Measurements from ENCODE around the gene VAMP2. TPM values are rescaled to one million over a fixed set of nuclear protein-coding genes. Genes with fewer than 3 reads are reported as not detected.
A peak's percentile ranks its signal among the peaks of the same experiment; 100 is the strongest.

Gene VAMP2
- total and polyA plus RNA-seq, 9 of the 15 experiments (the other 6 are each of a cell fraction or from before 2014, with no cell fraction given) = 2.3 to 31.8 (median 6.0) TPM

DNA sequence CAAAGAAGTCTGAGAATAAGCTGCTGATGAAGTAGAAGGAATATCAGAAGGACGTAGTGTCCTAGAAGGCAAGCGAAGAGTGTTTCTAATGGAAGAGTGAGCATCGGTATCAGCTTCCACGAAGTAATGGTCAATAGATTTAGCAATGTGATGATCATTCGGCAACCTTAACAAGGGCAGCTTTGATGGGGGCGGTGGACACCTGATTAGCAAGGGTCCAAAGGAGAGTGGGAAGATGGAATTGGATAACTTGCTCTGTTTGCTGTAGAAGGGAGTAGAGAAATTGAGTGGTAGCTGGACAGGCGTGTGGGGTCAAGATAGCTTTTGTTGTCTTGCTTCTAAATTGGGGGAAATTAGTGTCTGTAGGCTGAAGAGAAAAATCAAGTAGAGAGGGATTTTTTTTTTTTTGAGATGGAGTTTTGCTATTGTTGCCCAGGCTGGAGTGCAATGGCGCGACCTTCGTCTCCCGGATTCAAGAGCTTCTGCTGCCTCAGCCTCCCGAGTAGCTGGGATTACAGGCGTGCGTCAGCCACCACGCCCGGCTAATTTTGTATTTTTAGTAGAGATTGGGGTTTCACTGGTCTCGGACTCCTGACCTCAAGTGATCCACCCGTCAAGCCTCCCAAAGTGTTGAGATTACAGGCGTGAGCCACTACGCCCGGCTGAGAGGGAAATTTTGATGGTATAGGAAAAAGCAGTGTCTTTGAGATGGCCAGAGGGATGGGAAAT lies 24.9 kb downstream of the VAMP2 start:
- Histone ChIP-seq H4K20me1 (replicated peaks; ENCODE audit: control insufficient read depth, insufficient read depth, low read length) (0 out of 2 replicates have a peak, but pooled peaks cover 2% of the 10 kb centered on the region), H3K9ac (ENCODE audit: insufficient read depth in 1 of 2, low read depth in 2 of 2, low read length in 2 of 2) (peak overlapping the region; percentile 86 to 87; a peak in 3 of 4 replicates), H3K4me2 (ENCODE audit: insufficient read depth, low read length) (peak overlapping the region; percentile 92), H3K9me1 (ENCODE audit: control insufficient read depth, insufficient read depth, low read length) (no peaks in the 10 kb centered on the region), H3K79me2 (ENCODE audit: control insufficient read depth, insufficient read depth, low read length) (no peaks in the 10 kb centered on the region), H3K9me3 (replicated peaks; ENCODE audit: control insufficient read depth, insufficient read depth, low read depth, low read length) (no peaks in the 10 kb centered on the region), H3K27me3 (ENCODE audit: control insufficient read depth in 2 of 2, insufficient read depth in 2 of 2, low read length in 2 of 2) (no peaks in the 10 kb centered on the region), H3K4me1 (replicated peaks in 1 of 2; ENCODE audit: control insufficient read depth in 2 of 2, insufficient read depth in 2 of 2, low read length in 2 of 2) (peaks cover 6 to 31% of the 10 kb centered on the region in 2 experiments; a peak in 4 of 5 replicates), H3K36me3 (ENCODE audit: control insufficient read depth, insufficient read depth, low read length) (peaks cover 26% of the 10 kb centered on the region; the same call in 1 of the 3 replicates), H3K4me3 (peak overlapping the region; percentile 59), H3K27ac (ENCODE audit: extremely low read depth, low read depth, low read length) (peak overlapping the region; percentile 95), H2AFZ (ENCODE audit: low read depth, low read length) (peak overlapping the region; percentile 90)
- ATAC-seq (no peak), DNase-seq (ENCODE audit: extremely low read depth in 1 of 4, low spot score in 3 of 4) (peak in 1 of 4 experiments; percentile 34), FAIRE-seq (peak; percentile 6)
- BruUV-seq (replicated peaks) = no TSS peak
- in situ Hi-C loops (cut with MboI) = no loop called here
- intact Hi-C loops (cut with micrococcal nuclease) = loop anchor here (1.0 to 5.0 kb wide), 6 partner anchors 17 to 164 kb away; no protein-coding TSS in a partner anchor
- WGBS (ENCODE audit: insufficient coverage, low coverage, missing lambda C conversion rate) = 15% methylated on average over 21 of the region's 21 CpGs
- POLR2A ChIA-PET = interaction anchor here (0.7 to 2.8 kb wide), 7 partner anchors 11 to 91 kb away, joined by 3 to 14 read pairs (median 4); no protein-coding TSS in a partner anchor
- TF ChIP-seq, protein P1, sequence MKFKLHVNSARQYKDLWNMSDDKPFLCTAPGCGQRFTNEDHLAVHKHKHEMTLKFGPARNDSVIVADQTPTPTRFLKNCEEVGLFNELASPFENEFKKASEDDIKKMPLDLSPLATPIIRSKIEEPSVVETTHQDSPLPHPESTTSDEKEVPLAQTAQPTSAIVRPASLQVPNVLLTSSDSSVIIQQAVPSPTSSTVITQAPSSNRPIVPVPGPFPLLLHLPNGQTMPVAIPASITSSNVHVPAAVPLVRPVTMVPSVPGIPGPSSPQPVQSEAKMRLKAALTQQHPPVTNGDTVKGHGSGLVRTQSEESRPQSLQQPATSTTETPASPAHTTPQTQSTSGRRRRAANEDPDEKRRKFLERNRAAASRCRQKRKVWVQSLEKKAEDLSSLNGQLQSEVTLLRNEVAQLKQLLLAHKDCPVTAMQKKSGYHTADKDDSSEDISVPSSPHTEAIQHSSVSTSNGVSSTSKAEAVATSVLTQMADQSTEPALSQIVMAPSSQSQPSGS (CRISPR knock-in tag; IDR thresholded peaks at IDR 0.05) = no peak
- CTCF ChIA-PET (ENCODE audit: low intra/inter-chr PET ratio) = interaction anchor here (0.6 to 1.4 kb wide), 3 partner anchors 17 to 99 kb away, joined by 3 to 4 read pairs (median 3); no protein-coding TSS in a partner anchor

DNA sequence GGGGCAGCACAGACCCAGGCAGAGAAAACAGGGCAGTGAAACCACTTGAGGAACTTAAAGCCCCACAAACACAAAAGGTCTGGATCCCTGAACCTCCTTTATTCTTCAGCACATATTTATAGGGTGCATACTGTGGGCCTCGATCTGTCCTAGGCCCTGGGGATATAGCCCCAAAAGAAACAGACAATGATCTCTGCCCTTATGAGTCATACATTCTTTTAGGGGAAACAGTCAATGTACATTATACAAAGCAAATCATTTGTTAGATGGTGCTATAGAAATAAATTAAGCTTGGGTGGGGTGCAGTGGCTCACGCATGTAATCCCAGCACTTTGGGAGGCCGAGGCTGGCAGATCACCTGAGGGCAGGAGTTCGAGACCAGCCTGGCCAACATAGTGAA lies 28.8 kb downstream of the VAMP2 start:
- POLR2A ChIA-PET = interaction anchor here (2.3 kb wide), 1 partner anchor 39 kb away, joined by 8 read pairs; no protein-coding TSS in a partner anchor
- WGBS (ENCODE audit: insufficient coverage, low coverage, missing lambda C conversion rate) = 57% methylated on average over 4 of the region's 4 CpGs
- in situ Hi-C loops (cut with MboI) = no loop called here

More for the DNA sequence above, 28.8 kb downstream of the VAMP2 start:
- no peak for TF ChIP-seq TEAD1 (CRISPR knock-in tag; IDR thresholded peaks at IDR 0.05)
- no peak for TF ChIP-seq CXXC5 (CRISPR knock-in tag; IDR thresholded peaks at IDR 0.05)
- TF ChIP-seq, protein P2, sequence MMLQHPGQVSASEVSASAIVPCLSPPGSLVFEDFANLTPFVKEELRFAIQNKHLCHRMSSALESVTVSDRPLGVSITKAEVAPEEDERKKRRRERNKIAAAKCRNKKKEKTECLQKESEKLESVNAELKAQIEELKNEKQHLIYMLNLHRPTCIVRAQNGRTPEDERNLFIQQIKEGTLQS (IDR thresholded peaks at IDR 0.05) = peak; percentile 43; the same call in 1 of the 2 replicates
- TF ChIP-seq, protein P2 (CRISPR knock-in tag; conservative IDR thresholded peaks at IDR 0.05) = no peak
- 0 out of 2 replicates have a peak, but pooled peaks have one; percentile 25 for TF ChIP-seq FOSL1 (tag; conservative IDR thresholded peaks at IDR 0.05)
- DNase-seq (ENCODE audit: extremely low read depth in 1 of 4, low spot score in 3 of 4) = no peak
- no peak overlapping the region for H2AFZ ChIP-seq (ENCODE audit: low read depth, low read length)
- no peaks in the 10 kb centered on the region for H3K27me3 ChIP-seq (ENCODE audit: control insufficient read depth in 2 of 2, insufficient read depth in 2 of 2, low read length in 2 of 2)
- CTCF ChIA-PET (ENCODE audit: low intra/inter-chr PET ratio) = no interaction called here
- ATAC-seq = no peak
- H3K4me2 ChIP-seq (ENCODE audit: insufficient read depth, low read length) = no peak overlapping the region
- intact Hi-C loops (cut with micrococcal nuclease) = no loop called here
- FAIRE-seq = no peak
- no peaks in the 10 kb centered on the region for H3K36me3 ChIP-seq (ENCODE audit: control insufficient read depth, insufficient read depth, low read length)
- no TSS peak for BruUV-seq (replicated peaks)
- no peaks in the 10 kb centered on the region for H3K9me1 ChIP-seq (ENCODE audit: control insufficient read depth, insufficient read depth, low read length)
- no peaks in the 10 kb centered on the region for H3K9me3 ChIP-seq (replicated peaks; ENCODE audit: control insufficient read depth, insufficient read depth, low read depth, low read length)
- H3K4me1 ChIP-seq (replicated peaks in 1 of 2; ENCODE audit: control insufficient read depth in 2 of 2, insufficient read depth in 2 of 2, low read length in 2 of 2) = peaks cover 6 to 11% of the 10 kb centered on the region in 2 experiments; a peak in 4 of 5 replicates
- no peaks in the 10 kb centered on the region for H3K79me2 ChIP-seq (ENCODE audit: control insufficient read depth, insufficient read depth, low read length)
- H3K27ac ChIP-seq (ENCODE audit: extremely low read depth, low read depth, low read length) = no peak overlapping the region
- H3K4me3 ChIP-seq = no peak overlapping the region
- H4K20me1 ChIP-seq (replicated peaks; ENCODE audit: control insufficient read depth, insufficient read depth, low read length) = no peaks in the 10 kb centered on the region
- no peak overlapping the region for H3K9ac ChIP-seq (ENCODE audit: insufficient read depth in 1 of 2, low read depth in 2 of 2, low read length in 2 of 2)
